GM12892 (cell line): ENCODE results near the gene PTP4A2.

Experiments
- POLR2A ChIP-seq: IDR thresholded peaks from 2 replicates; pipeline ENCODE4 v1.6.1; 2011; ENCODE audit warnings: low read depth, low read length, control low read depth
- POLR2AphosphoS5 ChIP-seq: IDR thresholded peaks from 2 replicates; pipeline ENCODE4 v1.6.1; 2011; ENCODE audit warnings: low read depth, low read length, control low read depth
- TAF1 ChIP-seq: IDR thresholded peaks from 2 replicates; pipeline ENCODE4 v1.6.1; 2011; ENCODE audit warnings: low read depth, mild to moderate bottlenecking, control low read depth, low read length, borderline replicate concordance

- no peak for TF ChIP-seq POLR2AphosphoS5
- TF ChIP-seq POLR2A: no peak; the same call in 1 of the 2 replicates
- no peak for TF ChIP-seq TAF1
These were observed 32.5 kb downstream of the PTP4A2 start for GRCh38 chr1:31905681-31906080.
